ENCODE measurements around the gene LIN7A.

The LIN7A gene

GRCh38 chr12:80749456-80749855 is 188.3 kb downstream of the LIN7A start:
- DNase-seq (ENCODE audit: low spot score) = no peak

DNA sequence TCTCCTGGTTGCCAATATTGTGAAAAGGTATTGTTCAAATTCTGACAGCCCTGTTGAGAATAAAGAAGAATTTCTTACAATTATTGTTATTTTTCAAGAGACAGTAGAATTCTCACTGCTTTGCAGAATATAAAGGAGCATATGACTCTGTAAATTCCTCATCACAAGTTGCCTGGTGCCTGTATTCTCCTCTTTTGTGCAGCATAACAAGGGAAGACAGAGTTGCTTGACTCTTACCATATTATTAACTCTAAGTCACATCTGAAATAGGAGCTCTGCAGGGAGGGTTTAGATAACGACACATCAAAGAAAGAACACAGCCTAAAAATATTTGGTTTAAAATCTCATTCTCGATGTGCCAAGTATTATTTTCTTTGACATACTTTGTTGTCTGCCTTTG is 189.9 kb downstream of the LIN7A start:
- no peak for DNase-seq (ENCODE audit: low spot score)

DNA sequence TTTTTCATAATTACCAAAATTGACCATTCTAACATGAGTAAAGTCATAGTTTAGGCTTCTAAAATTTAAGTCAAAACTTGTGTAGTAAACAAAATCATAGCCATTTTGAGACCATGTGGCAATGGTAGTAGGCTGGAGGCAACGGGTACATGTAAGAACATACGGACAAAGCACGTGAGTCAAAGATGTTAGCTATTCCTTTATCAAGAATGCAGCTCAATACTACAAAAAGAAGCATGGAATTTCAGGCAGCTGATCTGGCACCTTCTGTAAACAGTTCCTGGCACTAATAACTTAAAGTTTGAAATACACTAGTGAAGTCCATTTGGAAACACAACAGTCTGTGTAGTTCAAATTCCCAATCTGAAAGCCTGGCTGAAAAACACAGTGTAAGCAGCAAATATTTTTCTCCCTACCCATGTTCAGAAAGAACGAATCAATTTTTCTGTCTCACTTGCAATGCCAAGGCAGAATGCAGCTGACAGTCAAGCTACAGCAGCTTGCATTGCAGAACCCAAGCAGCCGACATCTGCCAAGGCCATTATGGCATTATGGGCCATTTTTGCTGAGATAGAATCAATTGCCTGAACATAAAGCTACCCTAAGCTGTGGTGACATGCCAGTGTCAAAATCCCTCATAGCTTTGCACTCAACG is 191.8 kb downstream of the LIN7A start:
- no peak for DNase-seq (ENCODE audit: low spot score)

All from hematopoietic multipotent progenitor cell treated with erythropoietin and hydrocortisone succinate and interleukin-3 and kit ligand, for 17 days (in vitro differentiated cells).